ENCODE measurements around the gene MRPS34. TPM values are rescaled to one million over a fixed set of nuclear protein-coding genes. Genes with fewer than 3 reads are reported as not detected.

Gene MRPS34
- polyA plus RNA-seq, 4 donors, result 64.2 to 87.3 (median 66.9) TPM

DNA sequence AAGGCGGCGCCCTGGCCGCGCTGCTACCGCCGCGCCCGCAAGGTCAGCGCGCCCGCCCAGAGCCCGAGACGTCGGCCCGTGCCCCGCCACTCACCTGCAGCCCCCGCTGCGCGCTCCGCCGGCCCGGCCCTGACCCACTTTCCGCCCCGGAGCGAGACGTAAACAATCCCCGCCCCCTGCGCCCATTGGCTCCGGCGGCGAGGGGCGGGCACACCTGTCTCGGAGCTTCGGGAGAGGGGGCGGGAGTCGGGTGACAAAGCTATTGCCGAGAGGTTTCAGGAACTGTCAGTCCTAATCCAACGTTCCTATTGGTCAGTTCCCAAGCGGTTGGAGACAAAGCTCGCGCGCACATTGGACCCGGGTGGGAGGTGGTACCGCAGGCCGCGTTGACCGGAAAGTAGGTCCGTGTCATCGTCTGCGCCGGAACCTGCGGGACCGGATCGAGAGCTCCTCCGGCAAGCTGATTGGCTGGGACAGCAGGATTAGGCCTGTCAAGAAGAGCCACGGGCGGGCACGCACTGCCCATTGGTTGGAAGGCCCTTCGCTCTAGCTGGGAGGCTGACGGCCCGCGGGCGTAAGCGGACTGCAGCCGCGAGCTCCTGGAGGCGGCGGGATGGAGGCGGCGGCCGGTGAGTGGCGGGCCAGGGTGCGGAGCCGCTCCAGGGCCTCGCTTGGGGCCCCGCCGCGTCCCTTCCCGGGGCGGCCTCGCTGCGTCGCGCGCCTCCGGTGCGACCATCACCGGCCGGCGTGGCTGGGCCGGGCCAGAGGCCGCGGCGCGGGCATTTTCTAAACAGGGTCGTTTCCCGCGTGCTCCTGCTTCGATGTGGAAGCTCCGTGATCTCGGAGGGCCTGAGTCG is 9.7 kb upstream of the MRPS34 start, which contains the start of the genes NUBP2 and SPSB3:
Gene NUBP2 (plus strand): TSS at position 553 of the 857 bp plus-strand sequence. CDS start 61 bp downstream, at position 614.
Gene SPSB3 (minus strand): TSS at position 164 of the 857 bp plus-strand sequence. CDS start 1,088 bp downstream, outside the sequence.
- peak; percentile 96 to 100 (median 100) for DNase-seq (ENCODE audit: low read depth in 4 of 4, low spot score in 3 of 4)

DNA sequence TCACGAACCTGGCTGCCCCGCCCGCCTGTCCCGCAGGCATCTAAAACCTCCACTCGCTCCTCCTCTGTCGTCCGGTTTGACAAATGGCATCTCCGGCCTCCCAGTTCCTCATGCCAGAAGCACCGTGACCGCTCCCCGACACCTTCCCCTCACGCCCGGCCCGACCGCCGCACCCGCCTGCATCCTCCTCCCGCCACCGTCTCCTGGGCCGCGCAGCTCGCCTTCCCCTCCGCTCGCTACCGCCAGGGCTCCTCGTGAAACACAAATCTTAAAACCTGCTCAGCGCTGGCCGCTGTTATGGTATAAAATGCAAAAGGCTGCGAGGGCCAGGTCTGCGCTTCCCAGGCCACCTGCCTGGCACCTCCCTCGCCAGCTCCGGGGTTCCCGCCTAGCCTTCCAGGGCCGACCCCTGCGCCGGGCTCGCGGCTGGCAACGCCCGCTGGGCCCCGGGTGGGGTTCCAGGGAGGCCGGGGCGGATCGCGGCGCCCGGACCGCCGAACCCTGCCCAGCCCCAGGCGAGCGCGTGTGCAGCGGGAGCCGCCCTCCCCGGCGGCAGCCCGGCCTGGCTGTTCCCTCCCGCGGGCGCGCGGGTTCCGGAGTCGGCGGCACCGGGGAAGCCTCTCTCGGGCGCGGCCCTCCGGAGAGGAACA is 8.9 kb upstream of the MRPS34 start:
- no peak for DNase-seq (ENCODE audit: low read depth in 4 of 4, low spot score in 3 of 4)

DNA sequence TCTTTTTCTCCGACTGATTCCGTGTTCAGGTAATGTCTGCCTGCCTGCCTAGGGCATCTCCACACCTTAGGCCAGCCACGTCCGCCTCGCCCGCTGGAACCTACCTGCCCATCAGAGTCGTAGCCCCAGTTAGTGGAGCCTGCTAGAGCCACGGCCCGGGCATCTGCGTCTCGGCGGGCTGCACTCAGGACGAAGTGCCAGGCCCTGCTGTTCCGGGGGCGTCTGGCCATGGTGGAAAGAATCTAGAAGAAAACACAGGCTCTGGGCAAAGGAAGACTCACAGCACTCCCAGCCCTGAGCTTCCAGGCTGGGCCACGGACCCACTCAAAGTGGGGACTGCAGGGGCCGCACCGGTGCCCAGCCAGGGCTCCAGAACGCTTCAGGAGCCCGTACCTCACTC is 8.3 kb upstream of the MRPS34 start:
- no peak for DNase-seq (ENCODE audit: low read depth in 4 of 4, low spot score in 3 of 4)

DNA sequence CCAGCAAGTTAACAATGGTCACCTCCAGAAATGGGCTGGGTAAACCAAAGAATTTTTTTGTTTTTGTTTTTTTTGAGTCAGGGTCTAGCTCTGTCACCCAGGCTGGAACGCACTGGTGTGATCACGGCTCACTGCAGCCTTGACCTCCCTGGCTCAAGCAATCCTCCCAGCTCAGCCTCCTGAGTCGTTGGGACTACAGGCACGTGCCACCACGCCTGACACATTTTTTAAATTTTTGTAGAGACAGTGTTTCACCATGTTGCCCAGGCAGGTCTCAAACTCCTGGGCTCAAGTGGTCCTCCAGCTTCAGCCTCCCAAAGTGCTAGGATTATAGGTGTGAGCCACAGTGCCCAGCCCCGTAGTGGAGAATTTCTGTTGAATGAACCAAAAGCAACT is 7.7 kb upstream of the MRPS34 start:
- DNase-seq (ENCODE audit: low read depth in 4 of 4, low spot score in 3 of 4), result no peak

DNA sequence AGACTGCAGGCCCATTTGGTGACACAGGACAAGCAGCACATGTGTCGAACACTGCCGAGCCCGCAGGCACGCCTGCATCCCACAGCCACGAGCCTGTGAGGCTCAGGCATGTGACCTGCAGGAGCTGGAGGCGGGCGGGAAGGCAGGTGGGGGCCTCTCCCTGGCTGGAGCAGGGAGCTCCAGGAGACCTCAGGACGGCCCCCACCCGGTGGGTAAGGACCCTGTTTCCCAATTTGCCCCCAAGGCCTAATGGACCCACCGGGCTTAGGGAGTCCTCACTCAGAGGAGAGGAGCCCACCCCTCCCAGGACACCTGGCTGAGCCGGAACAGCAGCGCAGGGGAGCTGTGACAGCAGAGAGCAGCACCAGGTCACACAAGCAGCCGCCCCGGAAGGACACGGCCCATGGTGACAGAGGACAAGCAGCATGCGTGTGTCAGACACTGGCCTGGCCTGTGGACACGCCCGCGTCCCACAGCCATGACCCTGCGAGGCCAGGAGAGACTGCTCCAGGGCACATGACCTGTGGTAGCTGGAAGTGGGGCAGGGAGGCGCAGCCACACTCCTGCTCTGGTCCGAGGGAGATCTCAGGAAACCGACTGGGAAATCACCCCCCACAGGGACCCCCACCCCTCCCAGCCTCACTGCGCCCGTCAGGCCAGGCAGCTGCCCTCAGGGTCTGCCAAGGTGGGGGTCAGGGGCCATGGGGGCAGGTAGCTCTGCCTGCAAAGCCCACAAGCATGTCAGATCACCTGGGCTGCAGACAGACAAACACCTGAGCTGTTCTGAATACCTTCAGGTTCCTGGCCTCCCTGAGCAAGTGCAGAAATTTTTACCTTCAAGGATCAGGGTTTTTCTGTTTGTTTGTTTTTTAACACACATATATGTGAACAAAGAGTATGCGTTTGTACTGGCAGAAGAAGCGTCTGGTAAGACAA is 7.1 kb upstream of the MRPS34 start:
- no peak for DNase-seq (ENCODE audit: low read depth in 4 of 4, low spot score in 3 of 4)

DNA sequence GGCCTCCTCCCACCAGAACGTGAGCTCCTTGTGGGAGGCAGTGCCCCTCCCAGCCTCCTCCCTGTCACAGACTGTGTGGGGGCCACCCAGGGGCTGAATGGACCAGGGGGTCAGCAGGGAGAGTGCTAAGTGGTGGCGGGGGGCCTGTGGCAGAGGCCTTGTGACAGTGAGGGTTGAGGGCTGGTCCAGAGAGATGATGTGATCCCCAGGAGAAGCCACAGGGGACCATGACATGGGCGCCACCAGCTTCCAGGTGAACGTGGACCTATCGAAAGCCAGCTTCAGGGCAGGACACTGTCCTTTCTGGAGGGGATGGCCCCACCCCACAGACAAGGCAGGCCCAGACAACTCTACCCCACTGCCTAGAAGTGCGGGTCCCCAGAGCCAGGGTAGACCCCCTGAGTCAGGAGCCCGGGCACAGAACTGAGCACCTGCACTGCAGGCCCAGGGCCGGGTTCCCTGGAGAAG is 6.3 kb upstream of the MRPS34 start:
- no peak for DNase-seq (ENCODE audit: low read depth in 4 of 4, low spot score in 3 of 4)

DNA sequence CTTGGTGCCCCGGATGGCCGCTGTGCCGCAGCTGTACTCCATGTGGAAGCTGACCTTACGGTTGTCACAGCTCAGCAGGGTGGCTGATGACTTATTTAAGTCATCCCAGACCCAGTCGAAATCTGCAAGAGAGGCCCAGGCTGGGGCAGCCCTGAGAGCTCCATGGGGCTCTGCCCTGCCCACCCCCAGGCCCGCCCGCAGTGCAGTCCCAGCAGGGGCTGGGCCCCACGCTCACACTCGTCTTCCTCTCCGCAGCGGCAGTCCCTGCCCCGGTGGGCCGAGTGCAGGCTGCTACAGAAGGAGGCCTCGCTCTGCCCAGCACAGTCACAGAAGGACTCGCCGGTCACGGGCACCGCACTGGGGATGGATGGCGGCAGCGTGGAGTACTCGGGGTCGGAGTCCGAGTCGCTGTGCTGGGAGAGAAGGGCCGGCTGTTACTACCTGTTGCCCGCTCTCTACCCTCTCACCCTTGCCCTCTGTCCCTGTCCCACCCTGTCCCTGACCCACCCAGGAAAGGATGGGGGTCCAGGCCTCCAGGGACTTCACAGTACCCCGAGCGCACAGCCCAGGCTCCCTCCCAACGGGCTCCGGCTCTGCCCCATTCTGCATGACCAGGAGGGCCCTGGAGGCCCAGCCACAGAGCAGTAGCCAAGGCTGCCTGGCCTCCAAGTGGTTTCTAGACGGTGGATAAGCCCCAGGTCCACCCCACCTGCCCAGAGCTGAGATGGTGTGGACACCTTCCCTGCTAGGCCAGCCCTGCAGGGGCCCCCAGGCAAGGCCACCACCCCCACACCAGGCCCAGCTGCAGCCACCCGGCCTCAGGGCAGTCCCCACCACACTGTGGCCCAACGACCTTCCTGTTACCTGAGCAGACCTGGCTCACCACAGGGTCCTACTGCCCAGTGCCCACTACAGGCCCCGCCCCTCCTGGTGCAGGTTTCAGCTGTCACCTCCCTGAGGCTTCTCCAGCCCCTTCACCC is 5.6 kb upstream of the MRPS34 start:
- DNase-seq (ENCODE audit: low read depth in 4 of 4, low spot score in 3 of 4), result no peak

DNA sequence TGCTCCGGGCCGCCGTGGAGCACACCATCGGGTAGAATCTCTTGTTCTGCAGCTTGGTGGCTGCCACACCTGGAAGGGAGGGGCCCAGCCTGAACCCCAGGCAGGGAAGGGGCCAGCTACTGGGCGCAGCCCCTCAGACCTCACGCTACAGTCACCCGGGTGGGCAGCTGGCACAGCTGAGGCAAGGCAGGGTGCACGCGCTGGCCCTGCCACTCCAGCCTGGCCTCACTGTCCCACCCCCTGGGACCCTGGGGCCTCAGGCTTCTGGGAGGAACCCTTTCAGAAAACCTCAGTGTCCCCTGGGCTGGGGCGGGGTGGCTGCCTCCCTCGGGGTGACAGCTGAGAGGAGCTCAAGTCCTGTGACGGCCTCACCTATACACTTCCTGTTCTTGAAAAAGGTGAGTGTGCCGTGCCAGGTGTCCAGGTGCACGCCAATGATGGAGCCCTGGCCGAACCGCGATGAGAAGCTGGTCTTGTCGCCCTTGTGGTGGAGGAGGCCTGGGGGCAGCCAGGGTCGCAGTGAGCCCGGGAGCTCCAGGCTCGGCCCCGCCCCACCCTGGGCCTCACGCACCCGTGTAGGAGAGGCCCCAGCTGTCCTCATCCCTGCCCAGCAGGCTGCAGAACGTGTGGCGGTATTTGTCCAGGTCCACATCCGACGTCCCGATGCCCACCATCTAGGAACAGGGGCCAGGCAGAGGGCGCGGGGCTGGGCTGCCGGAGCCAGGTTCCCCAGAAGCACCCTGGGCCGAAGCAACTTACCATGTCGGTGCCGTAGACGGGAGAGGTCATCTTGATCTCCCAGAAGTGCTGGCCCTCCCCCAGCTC is 4.7 kb upstream of the MRPS34 start:
- DNase-seq (ENCODE audit: low read depth in 4 of 4, low spot score in 3 of 4), result no peak

DNA sequence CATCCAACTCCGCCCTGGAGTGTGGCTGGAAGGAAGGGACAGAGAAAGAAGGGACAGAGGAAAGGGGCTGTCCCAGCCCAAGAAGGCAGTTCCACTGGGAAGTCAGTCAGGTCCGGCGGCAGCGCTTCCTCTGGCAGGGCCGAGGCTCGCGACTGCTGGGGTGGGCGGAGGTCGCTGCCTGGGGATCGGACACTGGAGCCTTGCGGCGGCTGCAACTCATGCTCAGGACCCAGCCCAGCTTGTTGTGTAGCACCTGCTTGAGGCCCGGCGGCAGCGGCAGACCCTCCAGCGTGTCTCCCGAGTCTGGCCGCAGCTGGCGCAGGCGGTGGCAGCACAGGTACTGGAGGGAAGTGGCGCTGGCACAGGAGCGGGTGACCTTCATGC is 4.0 kb upstream of the MRPS34 start:
- DNase-seq (ENCODE audit: low read depth in 4 of 4, low spot score in 3 of 4), result no peak

DNA sequence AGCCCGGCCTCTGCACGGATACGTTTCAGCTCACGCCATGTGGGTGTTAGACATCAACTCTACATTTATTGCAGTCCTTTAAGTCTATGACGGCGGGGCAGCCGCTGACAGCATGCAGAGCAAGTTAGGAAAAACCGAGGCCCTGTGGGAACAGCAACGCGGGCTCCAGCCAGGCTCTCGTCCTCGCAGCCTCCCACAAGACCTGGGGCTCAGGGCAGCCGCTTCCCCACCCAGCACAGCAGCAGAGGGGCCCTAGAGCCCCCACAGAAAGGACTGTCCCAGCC is 3.7 kb upstream of the MRPS34 start:
- DNase-seq (ENCODE audit: low read depth in 4 of 4, low spot score in 3 of 4), result no peak

DNA sequence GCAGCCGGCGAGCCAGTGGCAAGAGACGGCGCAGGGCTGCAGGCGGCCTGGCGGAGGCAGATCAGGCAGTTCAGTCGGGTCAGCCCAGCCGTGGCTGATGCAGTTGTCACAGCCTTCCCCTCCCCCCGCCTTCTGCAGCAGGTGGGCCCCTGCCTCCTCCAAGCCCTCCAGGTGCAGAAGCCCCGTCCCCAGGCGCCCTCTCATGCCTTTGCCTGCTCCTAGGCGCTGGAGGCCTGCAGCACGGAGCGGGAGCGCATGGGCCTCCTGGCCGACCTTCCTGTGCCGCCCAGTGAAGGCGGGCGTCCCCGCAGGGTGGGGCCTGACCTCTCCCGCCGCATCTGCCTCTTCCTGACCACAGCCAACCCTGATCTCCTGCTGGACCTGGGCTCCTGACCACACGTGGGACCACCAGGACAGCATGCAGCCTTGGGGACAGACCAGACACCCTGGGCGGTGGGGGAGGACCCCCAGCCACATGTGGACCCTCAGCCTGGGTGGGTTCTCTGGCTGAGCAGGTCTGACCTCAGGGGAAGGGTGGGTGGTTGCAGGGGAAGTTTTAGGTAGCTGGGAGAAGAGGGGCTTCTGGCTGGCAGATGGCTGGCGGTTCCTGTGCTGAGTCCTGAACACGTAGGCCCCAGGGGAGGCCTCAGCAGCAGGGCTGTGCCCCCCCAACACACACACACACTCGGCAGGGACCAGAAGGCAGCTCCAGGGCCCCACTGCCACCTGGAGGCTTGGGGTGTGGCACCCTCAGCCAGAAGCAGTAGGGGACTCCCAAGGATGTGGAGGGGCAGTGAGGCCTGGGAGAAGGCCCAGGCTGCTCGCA is 3.1 kb upstream of the MRPS34 start:
- no peak for DNase-seq (ENCODE audit: low read depth in 4 of 4, low spot score in 3 of 4)

DNA sequence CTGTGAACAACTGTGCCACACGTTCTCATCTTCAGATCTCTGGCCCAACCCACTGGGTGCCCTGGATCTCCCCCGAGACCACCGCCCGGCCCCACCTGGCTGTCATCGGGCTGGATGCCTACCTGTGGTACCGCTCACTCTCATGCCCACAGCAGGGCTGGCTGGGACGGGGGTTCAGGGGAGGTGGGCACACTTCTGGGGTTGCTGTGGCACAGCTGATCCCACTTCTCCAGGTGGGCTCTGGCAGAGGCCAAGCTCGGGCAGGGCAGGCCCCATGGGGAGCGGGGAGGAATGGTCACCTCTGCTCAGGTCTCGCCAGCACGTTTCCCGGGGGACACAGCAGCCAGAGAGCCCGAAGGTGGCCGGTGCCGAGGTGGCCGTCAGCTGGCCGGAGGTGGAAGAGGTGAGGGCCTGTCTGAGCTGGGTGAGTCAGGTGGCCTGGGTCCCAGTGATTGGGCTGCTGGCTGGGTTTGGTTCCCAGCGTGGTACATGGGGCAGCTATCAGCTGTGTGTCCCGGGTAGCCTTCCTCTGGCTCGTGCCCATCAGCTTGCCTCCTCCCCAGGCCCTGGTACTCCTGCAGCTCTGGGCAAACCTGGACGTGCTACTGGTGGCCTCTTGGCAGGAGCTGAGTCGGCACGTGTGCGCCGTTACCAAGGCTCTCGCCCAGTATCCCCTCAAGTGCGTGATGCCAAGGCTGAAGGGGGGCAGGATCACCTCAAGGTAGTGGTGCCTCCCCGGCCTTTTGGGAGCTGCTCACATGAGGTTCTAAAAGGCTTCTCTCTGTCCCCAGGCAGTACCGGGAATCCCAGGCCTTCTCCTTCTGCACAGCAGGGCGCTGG is 2.3 kb upstream of the MRPS34 start:
- DNase-seq (ENCODE audit: low read depth in 4 of 4, low spot score in 3 of 4), result no peak

DNA sequence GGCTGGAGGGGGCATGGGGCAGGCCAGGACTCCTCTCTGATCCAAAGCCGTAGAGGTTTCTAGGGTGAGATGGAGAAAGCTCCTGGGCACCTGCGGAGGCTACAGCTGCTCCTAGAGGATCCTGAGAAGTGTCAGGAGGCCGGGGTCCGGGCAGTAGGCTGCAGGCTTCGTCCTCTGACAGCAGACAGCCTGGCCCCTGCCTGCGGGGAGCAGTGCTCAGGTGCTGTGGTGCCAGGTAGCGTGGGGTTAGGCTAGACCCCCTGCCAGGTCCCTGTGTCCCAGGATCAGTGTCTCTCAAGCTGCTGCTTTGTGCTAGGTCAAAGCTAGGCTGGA is 1.5 kb upstream of the MRPS34 start:
- DNase-seq (ENCODE audit: low read depth in 4 of 4, low spot score in 3 of 4), result no peak

DNA sequence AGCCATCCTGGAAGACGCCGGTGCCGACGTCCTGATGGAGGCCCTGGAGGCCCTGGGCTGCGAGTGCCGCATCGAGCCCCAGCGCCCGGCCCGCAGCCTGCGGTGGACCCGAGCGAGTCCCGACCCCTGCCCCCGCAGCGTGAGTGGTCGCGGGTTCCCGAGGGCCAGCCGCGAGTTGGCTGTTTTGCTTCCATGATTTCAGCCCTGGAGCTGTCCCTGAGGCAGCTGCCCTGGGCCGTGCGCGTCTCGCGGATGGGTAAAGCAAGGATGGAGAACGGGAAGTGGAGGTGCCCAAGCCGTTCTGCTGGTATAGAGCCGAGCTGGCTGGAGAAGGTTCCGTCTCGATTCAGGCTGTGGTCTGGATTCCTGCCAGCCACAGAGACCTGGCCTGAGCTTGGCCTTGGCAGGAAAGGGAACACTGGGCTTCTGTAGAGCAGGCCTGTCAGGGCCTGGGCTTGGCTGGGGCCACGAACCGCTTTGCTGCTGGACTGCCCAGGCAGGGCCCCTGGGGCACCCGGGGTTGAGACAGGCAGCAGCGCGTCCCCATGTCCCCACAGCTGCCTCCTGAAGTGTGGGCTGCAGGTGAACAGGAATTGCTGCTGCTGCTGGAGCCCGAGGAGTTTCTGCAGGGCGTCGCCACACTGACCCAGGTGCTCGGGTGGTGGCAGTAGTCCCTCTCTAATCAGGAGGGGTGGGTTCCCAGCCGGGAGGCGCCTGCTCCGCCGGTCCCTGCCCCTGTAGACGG is 941 bp upstream of the MRPS34 start:
- no peak for DNase-seq (ENCODE audit: low read depth in 4 of 4, low spot score in 3 of 4)

DNA sequence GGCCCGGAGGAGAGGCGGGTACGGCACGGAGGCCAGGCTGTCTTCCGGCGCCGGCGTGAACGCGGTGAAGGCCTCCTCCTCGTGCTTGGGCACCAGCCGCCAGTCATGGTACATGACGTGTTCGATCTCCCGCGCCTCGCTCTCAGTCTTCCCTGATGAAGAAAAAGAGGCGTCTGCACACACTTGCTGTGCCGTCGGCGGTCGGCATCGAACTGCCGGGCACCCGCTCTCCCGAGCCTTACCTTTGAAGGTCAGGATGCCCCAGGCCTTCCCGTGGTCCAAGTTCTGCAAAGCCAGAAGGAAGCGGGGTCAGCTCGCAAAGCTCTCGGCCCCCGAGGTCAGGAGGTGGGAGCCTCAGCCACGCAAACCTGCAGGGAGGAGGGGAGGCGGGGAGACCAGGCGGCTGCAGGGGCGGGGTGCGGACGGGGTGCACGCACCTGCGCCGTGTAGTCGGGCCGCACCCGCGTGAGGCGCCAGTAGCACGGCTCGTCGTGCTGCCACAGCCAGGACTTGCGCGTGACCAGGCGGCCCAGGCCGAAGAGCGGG is 499 bp downstream of the MRPS34 start, which contains the start of gene EME2:
Gene EME2 (plus strand): TSS at position 449 of the 546 bp plus-strand sequence. CDS start 418 bp downstream, outside the sequence.
- no peak for DNase-seq (ENCODE audit: low read depth in 4 of 4, low spot score in 3 of 4)

DNA sequence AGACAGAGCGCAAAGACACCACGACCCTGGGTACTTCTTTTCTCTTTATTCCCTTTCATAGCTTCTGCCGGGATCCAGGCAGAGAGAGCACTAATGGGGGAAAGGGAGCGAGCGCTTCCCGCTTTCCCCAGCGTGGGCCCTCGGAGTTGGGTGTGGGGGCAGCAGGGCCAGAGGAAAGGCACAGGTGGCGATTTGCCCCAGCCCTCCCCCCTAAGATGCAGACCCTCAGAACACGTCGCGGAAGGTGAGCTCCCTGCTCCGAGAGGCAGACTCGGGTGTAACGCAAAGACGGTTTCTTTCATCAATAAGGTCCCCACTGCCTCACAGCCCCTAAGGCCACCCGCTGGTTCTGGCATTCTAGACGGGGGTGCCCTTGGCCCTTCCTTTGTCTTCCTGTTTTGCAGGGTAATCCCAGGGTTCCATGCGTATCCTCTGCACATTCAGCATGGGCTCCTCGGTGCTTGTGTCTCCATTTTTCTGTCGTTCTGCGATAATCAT is 1.0 kb downstream of the MRPS34 start:
- DNase-seq (ENCODE audit: low read depth in 4 of 4, low spot score in 3 of 4), result no peak
